ENCODE results near the gene TMEM115.

Gene TMEM115

GRCh38 chr3:50390508-50391224 lies 31.3 kb upstream of the TMEM115 start:
- H3K27ac ChIP-seq (ENCODE audit: low read length) = no peak overlapping the region
- H3K9me3 ChIP-seq (ENCODE audit: control insufficient read depth in 2 of 2, low read length in 2 of 2) = no peaks in the 10 kb centered on the region
- H3K4me3 ChIP-seq (ENCODE audit: low read length in 2 of 2) = no peak overlapping the region
- H3K27me3 ChIP-seq (ENCODE audit: control insufficient read depth in 1 of 2, insufficient read depth in 2 of 2, low read length in 2 of 2) = no peaks in the 10 kb centered on the region
- H3K4me1 ChIP-seq (ENCODE audit: control insufficient read depth, insufficient read depth, low read length) = peaks cover 8% of the 10 kb centered on the region
- no peaks in the 10 kb centered on the region for H3K36me3 ChIP-seq (ENCODE audit: control insufficient read depth in 2 of 2, insufficient read depth in 2 of 2, low read length in 2 of 2)
- no peak overlapping the region for H3K9ac ChIP-seq (ENCODE audit: low read length in 2 of 2)

GRCh38 chr3:50389414-50389767 lies 30.1 kb upstream of the TMEM115 start:
- Histone ChIP-seq H3K4me1 (ENCODE audit: control insufficient read depth, insufficient read depth, low read length) (peaks cover 8% of the 10 kb centered on the region), H3K27ac (ENCODE audit: low read length) (no peak overlapping the region), H3K9ac (ENCODE audit: low read length in 2 of 2) (no peak overlapping the region), H3K36me3 (ENCODE audit: control insufficient read depth in 2 of 2, insufficient read depth in 2 of 2, low read length in 2 of 2) (no peaks in the 10 kb centered on the region), H3K27me3 (ENCODE audit: control insufficient read depth in 1 of 2, insufficient read depth in 2 of 2, low read length in 2 of 2) (no peaks in the 10 kb centered on the region), H3K4me3 (ENCODE audit: low read length in 2 of 2) (no peak overlapping the region), H3K9me3 (ENCODE audit: control insufficient read depth in 2 of 2, low read length in 2 of 2) (no peaks in the 10 kb centered on the region)

GRCh38 chr3:50388720-50389413 lies 29.5 kb upstream of the TMEM115 start:
- Histone ChIP-seq H3K9me3 (ENCODE audit: control insufficient read depth in 2 of 2, low read length in 2 of 2) (no peaks in the 10 kb centered on the region), H3K4me1 (ENCODE audit: control insufficient read depth, insufficient read depth, low read length) (peaks cover 8% of the 10 kb centered on the region), H3K36me3 (ENCODE audit: control insufficient read depth in 2 of 2, insufficient read depth in 2 of 2, low read length in 2 of 2) (no peaks in the 10 kb centered on the region), H3K27me3 (ENCODE audit: control insufficient read depth in 1 of 2, insufficient read depth in 2 of 2, low read length in 2 of 2) (no peaks in the 10 kb centered on the region), H3K27ac (ENCODE audit: low read length) (no peak overlapping the region), H3K4me3 (ENCODE audit: low read length in 2 of 2) (no peak overlapping the region), H3K9ac (ENCODE audit: low read length in 2 of 2) (no peak overlapping the region)

GRCh38 chr3:50388016-50388719 lies 28.8 kb upstream of the TMEM115 start:
- H3K9ac ChIP-seq (ENCODE audit: low read length in 2 of 2) = no peak overlapping the region
- H3K9me3 ChIP-seq (ENCODE audit: control insufficient read depth in 2 of 2, low read length in 2 of 2) = no peaks in the 10 kb centered on the region
- H3K4me1 ChIP-seq (ENCODE audit: control insufficient read depth, insufficient read depth, low read length) = peaks cover 8% of the 10 kb centered on the region
- H3K36me3 ChIP-seq (ENCODE audit: control insufficient read depth in 2 of 2, insufficient read depth in 2 of 2, low read length in 2 of 2) = no peaks in the 10 kb centered on the region
- no peak overlapping the region for H3K27ac ChIP-seq (ENCODE audit: low read length)
- no peak overlapping the region for H3K4me3 ChIP-seq (ENCODE audit: low read length in 2 of 2)
- no peaks in the 10 kb centered on the region for H3K27me3 ChIP-seq (ENCODE audit: control insufficient read depth in 1 of 2, insufficient read depth in 2 of 2, low read length in 2 of 2)

GRCh38 chr3:50385754-50386153 lies 26.4 kb upstream of the TMEM115 start:
- Histone ChIP-seq H3K27ac (ENCODE audit: low read length) (no peak overlapping the region), H3K36me3 (ENCODE audit: control insufficient read depth in 2 of 2, insufficient read depth in 2 of 2, low read length in 2 of 2) (no peaks in the 10 kb centered on the region), H3K4me3 (ENCODE audit: low read length in 2 of 2) (no peak overlapping the region), H3K9ac (ENCODE audit: low read length in 2 of 2) (no peak overlapping the region), H3K9me3 (ENCODE audit: control insufficient read depth in 2 of 2, low read length in 2 of 2) (no peaks in the 10 kb centered on the region), H3K27me3 (ENCODE audit: control insufficient read depth in 1 of 2, insufficient read depth in 2 of 2, low read length in 2 of 2) (no peaks in the 10 kb centered on the region), H3K4me1 (ENCODE audit: control insufficient read depth, insufficient read depth, low read length) (peaks cover 2% of the 10 kb centered on the region)

- no peaks in the 10 kb centered on the region for H3K4me1 ChIP-seq (ENCODE audit: control insufficient read depth, insufficient read depth, low read length)
These were observed 24.4 kb upstream of the TMEM115 start for GRCh38 chr3:50383750-50384149.

GRCh38 chr3:50382722-50383121 lies 23.4 kb upstream of the TMEM115 start:
- Histone ChIP-seq H3K27me3 (ENCODE audit: control insufficient read depth in 1 of 2, insufficient read depth in 2 of 2, low read length in 2 of 2) (no peaks in the 10 kb centered on the region), H3K4me1 (ENCODE audit: control insufficient read depth, insufficient read depth, low read length) (no peaks in the 10 kb centered on the region), H3K9me3 (ENCODE audit: control insufficient read depth in 2 of 2, low read length in 2 of 2) (no peaks in the 10 kb centered on the region), H3K4me3 (ENCODE audit: low read length in 2 of 2) (no peak overlapping the region), H3K27ac (ENCODE audit: low read length) (no peak overlapping the region), H3K9ac (ENCODE audit: low read length in 2 of 2) (no peak overlapping the region), H3K36me3 (ENCODE audit: control insufficient read depth in 2 of 2, insufficient read depth in 2 of 2, low read length in 2 of 2) (no peaks in the 10 kb centered on the region)

More at GRCh38 chr3:50383750-50384149, 24.4 kb upstream of the TMEM115 start:
- Histone ChIP-seq H3K9ac (ENCODE audit: low read length in 2 of 2) (no peak overlapping the region), H3K4me3 (ENCODE audit: low read length in 2 of 2) (no peak overlapping the region), H3K9me3 (ENCODE audit: control insufficient read depth in 2 of 2, low read length in 2 of 2) (no peaks in the 10 kb centered on the region), H3K27ac (ENCODE audit: low read length) (no peak overlapping the region), H3K27me3 (ENCODE audit: control insufficient read depth in 1 of 2, insufficient read depth in 2 of 2, low read length in 2 of 2) (no peaks in the 10 kb centered on the region), H3K36me3 (ENCODE audit: control insufficient read depth in 2 of 2, insufficient read depth in 2 of 2, low read length in 2 of 2) (no peaks in the 10 kb centered on the region)

GRCh38 chr3:50381383-50381782 lies 22.1 kb upstream of the TMEM115 start:
- H3K4me3 ChIP-seq (ENCODE audit: low read length in 2 of 2) = no peak overlapping the region
- no peak overlapping the region for H3K9ac ChIP-seq (ENCODE audit: low read length in 2 of 2)
- H3K27me3 ChIP-seq (ENCODE audit: control insufficient read depth in 1 of 2, insufficient read depth in 2 of 2, low read length in 2 of 2) = no peaks in the 10 kb centered on the region
- H3K27ac ChIP-seq (ENCODE audit: low read length) = no peak overlapping the region
- no peaks in the 10 kb centered on the region for H3K36me3 ChIP-seq (ENCODE audit: control insufficient read depth in 2 of 2, insufficient read depth in 2 of 2, low read length in 2 of 2)
- no peaks in the 10 kb centered on the region for H3K9me3 ChIP-seq (ENCODE audit: control insufficient read depth in 2 of 2, low read length in 2 of 2)
- H3K4me1 ChIP-seq (ENCODE audit: control insufficient read depth, insufficient read depth, low read length) = no peaks in the 10 kb centered on the region

GRCh38 chr3:50380405-50381085 lies 21.2 kb upstream of the TMEM115 start:
- no peak overlapping the region for H3K4me3 ChIP-seq (ENCODE audit: low read length in 2 of 2)
- no peaks in the 10 kb centered on the region for H3K4me1 ChIP-seq (ENCODE audit: control insufficient read depth, insufficient read depth, low read length)
- no peaks in the 10 kb centered on the region for H3K36me3 ChIP-seq (ENCODE audit: control insufficient read depth in 2 of 2, insufficient read depth in 2 of 2, low read length in 2 of 2)
- no peaks in the 10 kb centered on the region for H3K27me3 ChIP-seq (ENCODE audit: control insufficient read depth in 1 of 2, insufficient read depth in 2 of 2, low read length in 2 of 2)
- no peak overlapping the region for H3K9ac ChIP-seq (ENCODE audit: low read length in 2 of 2)
- H3K27ac ChIP-seq (ENCODE audit: low read length) = no peak overlapping the region
- no peaks in the 10 kb centered on the region for H3K9me3 ChIP-seq (ENCODE audit: control insufficient read depth in 2 of 2, low read length in 2 of 2)

- Histone ChIP-seq H3K36me3 (ENCODE audit: control insufficient read depth in 2 of 2, insufficient read depth in 2 of 2, low read length in 2 of 2) (no peaks in the 10 kb centered on the region), H3K9ac (ENCODE audit: low read length in 2 of 2) (no peak overlapping the region), H3K4me1 (ENCODE audit: control insufficient read depth, insufficient read depth, low read length) (no peaks in the 10 kb centered on the region), H3K9me3 (ENCODE audit: control insufficient read depth in 2 of 2, low read length in 2 of 2) (no peaks in the 10 kb centered on the region), H3K4me3 (ENCODE audit: low read length in 2 of 2) (no peak overlapping the region), H3K27ac (ENCODE audit: low read length) (no peak overlapping the region), H3K27me3 (ENCODE audit: control insufficient read depth in 1 of 2, insufficient read depth in 2 of 2, low read length in 2 of 2) (no peaks in the 10 kb centered on the region)
These were observed 19.4 kb upstream of the TMEM115 start for GRCh38 chr3:50378757-50379156.

All from stomach smooth muscle (tissue), 2 donors.